Peyer's patch (tissue), 4 donors: ENCODE measurements around the gene TMEM132A.

Experiments
- POLR2A ChIP-seq, 2 donors: fragments of 450-650 bp; IDR thresholded peaks; one replicate each; pipeline ENCODE4 v1.5.1; 2017; ENCODE audit warnings: antibody characterized with exemption in 2 of 2, mild to moderate bottlenecking in 2 of 2, moderate library complexity in 2 of 2
- TF ChIP-seq, protein P1 (sequence below), 6 experiments: fragments of 450-650 bp in 4 of 6; fragments of 200-600 bp in 2 of 6; sonication (generic) in 1 of 6; IDR thresholded peaks; one replicate each; pipeline ENCODE4 v1.5.1; 2017 to 2019; ENCODE audit warnings: antibody characterized with exemption in 6 of 6, mild to moderate bottlenecking in 3 of 6, moderate library complexity in 1 of 6

DNA sequence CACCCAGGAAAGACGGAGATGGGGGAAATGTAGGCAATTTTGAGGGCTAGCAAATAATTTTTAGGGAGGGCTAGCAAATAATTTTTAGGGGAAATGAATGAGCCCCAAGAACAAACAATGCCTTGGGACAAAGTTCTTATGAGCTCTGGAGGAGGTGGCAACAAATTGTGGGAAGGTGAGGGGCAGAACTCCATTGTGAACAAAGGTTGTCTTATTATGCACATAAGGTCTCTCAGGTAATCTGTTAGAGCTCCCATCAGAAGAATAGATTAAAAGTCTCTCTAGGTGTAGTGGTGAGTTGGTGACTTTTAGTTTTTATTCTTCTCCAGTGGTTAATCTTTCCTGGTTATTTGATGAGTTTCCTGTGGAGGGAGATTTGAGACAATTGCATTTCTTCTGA, 15.5 kb upstream of the TMEM132A start:
- no peak for TF ChIP-seq POLR2A (IDR thresholded peaks at IDR 0.05)
- TF ChIP-seq, protein P1, sequence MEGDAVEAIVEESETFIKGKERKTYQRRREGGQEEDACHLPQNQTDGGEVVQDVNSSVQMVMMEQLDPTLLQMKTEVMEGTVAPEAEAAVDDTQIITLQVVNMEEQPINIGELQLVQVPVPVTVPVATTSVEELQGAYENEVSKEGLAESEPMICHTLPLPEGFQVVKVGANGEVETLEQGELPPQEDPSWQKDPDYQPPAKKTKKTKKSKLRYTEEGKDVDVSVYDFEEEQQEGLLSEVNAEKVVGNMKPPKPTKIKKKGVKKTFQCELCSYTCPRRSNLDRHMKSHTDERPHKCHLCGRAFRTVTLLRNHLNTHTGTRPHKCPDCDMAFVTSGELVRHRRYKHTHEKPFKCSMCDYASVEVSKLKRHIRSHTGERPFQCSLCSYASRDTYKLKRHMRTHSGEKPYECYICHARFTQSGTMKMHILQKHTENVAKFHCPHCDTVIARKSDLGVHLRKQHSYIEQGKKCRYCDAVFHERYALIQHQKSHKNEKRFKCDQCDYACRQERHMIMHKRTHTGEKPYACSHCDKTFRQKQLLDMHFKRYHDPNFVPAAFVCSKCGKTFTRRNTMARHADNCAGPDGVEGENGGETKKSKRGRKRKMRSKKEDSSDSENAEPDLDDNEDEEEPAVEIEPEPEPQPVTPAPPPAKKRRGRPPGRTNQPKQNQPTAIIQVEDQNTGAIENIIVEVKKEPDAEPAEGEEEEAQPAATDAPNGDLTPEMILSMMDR (IDR thresholded peaks at IDR 0.05), result no peak
